ENCODE data around the gene ANKRD55.
A peak's percentile ranks its signal among the peaks of the same experiment; 100 is the strongest.
"Not testable (repeated sequence)": the region's sequence is repeated elsewhere in the genome, so short reads cannot be mapped to it uniquely, and the experiment has no call there.

Gene ANKRD55

GRCh38 chr5:56253126-56253525 lies 20.0 kb upstream of the ANKRD55 start:
- no peak for DNase-seq

DNA sequence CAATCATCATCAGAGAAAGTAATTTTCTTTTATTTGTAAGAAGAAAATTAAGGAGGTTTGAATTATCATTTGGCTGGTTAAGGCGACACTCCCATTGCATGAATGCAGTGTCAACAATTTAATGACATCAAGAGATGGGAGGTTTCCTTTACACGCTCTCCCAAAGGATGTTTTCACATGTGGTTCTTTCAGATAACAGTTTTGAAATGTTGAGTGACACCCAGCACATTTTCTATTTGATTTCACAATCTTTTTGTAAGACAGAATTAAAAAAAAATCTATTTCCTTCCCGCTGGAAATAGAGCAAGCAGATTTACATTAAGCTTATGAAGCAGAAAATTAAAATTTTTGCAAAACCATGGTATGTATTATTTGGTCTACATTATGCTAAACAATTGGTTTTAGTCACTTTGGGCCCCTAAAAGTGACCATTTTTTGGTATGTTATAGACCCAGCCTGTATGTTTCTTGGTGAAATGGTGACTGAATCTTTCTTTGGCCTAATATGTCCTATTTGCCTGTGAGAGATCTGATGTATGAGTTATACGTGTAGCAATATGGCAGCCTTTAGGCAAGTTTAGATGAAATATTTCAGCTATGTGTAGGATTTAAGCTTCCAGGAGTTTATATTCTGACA lies 18.9 kb upstream of the ANKRD55 start:
- DNase-seq, result no peak

- DNase-seq, result no peak
These were observed 18.3 kb upstream of the ANKRD55 start for GRCh38 chr5:56251440-56251839.

GRCh38 chr5:56250011-56250410 lies 16.9 kb upstream of the ANKRD55 start:
- no peak for DNase-seq

DNA sequence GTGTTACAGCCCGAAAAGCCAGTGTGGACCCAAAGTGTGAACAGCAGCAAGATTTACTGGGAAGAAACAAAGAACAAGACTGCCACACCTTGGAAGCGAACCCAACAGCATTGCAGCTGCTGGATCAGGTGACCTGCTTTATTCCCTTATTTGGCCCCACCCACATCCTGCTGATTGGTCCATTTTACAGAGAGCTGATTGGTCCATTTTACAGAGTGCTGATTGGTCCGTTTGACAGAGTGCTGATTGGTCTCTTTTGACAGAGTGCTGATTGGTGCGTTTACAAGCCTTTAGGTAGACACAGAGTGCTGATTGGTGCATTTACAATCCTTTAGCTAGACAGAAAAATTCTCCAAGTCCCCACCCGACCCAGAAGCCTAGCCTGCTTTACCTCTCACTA lies 16.0 kb upstream of the ANKRD55 start:
- not testable (repeated sequence) for DNase-seq

DNA sequence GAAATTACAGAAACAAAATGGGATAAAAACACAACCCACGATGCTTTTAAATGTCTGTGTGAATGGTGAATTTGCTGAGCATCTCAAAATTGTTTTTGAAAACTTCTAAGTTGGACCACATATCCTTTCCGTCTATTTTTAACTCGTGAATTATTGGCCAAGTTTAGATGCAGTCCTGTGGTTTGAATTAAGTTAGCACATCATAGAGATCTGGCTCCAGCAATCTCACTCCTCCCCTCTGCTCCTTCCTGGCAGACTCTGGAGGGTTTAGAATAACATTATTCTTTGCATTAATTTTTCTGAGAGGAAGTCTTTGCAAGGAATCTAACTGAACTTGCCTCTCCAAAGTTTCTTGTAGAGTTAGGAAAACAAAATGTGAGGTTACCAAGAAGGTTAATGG lies 14.5 kb upstream of the ANKRD55 start:
- DNase-seq, result peak; percentile 89

DNA sequence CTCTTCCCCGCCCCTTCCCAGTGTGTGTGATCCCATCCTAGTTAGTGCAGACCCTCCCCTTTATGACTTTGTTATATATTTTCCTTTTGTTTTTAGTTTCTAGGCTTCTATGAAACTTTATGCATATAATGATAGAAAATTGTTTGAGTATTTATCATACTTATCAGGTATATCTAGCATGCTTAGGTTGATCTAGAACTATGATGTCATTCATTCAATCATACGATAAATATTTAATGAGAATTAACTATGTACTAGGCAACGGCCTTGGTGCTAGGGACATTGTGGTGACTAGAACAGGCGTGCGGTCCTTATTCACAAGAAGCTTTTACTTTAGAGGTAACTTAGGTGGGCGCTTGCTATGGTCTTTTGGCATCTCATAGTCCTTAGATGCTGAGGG lies 13.6 kb upstream of the ANKRD55 start:
- no peak for DNase-seq

GRCh38 chr5:56245481-56245880 lies 12.4 kb upstream of the ANKRD55 start:
- no peak for DNase-seq

- DNase-seq, result no peak
These were observed 11.5 kb upstream of the ANKRD55 start for GRCh38 chr5:56244627-56245026.

GRCh38 chr5:56242271-56242670 lies 9.1 kb upstream of the ANKRD55 start:
- not testable (repeated sequence) for DNase-seq

- DNase-seq, result no peak
These were observed 592 bp downstream of the ANKRD55 start for GRCh38 chr5:56232538-56232937.

DNA sequence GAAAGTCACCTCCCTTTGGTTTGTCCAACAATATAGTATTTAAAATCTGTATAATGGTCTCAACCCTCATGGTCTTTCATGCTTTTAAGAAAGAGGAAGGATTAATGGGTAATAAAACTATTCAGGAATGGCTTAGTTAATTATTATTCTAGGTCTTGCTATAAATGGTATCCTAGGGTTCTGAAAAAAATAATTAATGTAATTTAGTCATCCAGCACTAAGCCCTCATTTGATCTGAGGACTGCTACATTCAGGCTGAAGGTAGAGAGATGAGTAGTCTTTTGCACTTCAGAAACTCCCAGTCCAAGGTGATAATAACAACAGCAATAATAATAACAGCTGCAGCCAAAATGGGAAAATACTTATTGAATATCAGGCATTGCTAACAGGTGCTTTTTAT lies 2.6 kb downstream of the ANKRD55 start:
- no peak for DNase-seq

DNA sequence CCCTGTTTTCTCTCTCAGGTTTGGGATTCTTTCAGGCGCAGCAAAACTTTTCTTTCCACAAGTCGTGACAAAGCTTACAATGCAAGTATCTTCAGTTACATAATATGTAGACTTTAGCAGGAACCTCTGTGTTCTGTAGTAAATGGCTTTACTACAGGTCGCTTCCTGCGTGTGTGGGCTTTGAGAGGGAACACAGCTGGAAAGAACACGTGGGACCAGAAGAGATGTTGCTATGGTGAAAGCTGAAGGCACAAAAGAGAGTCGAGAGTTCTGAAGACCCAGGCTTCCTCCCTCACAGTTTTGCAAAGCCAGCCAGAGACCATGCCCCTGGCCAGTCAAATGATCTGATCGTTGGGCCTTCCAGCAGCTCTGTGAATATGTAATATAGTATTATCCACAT lies 4.0 kb downstream of the ANKRD55 start:
- no peak for DNase-seq

- DNase-seq, result no peak
These were observed 4.5 kb downstream of the ANKRD55 start for GRCh38 chr5:56228631-56229030.

DNA sequence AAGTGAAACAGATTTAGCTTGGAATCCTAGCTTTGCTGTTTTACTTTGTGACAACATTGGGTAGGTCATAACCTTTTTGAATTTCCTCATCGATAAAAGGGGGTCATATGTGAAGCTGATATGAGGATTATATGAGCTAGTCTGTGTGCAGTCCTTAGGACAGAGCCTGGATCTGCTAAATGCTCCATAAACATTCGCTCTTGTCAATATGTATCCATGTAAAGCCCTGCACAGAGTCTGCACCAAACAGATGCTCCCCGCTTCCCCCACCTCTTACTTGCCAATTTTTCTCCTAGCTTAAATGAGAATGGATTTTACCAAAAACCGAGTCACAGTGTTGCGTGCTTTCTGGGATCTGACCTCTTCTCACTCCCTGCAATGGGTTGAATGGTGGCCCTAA lies 5.4 kb downstream of the ANKRD55 start:
- DNase-seq, result no peak

DNA sequence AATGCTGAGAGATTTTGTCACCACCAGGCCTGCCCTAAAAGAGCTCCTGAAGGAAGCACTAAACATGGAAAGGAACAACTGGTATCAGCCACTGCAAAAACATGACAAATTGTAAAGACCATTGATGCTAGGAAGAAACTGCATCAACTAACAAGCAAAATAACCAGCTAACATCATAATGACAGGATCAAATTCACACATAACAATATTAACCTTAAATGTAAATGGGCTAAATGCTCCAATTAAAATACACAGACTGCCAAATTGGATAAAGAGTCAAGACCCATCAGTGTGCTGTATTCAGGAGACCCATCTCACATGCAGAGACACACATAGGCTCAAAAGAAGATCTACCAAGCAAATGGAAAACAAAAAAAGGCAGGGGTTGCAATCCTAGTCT lies 9.8 kb downstream of the ANKRD55 start:
- DNase-seq, result not testable (repeated sequence)

DNA sequence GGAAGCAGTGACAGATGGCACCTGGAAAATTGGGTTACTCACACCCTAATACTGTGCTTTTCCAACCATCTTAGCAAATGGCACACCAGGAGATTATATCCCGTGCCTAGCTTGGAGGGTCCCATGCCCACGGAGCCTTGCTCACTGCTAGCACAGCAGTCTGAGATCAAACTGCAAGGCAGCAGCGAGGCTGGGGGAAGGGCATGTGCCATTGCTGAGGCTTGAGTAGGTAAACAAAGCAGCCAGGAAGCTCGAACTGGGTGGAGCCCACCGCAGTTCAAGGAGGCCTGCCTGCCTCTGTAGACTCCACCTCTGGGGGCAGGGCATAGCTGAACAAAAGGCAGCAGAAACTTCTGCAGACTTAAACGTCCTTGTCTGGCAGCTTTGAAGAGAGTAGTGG lies 11.5 kb downstream of the ANKRD55 start:
- DNase-seq, result not testable (repeated sequence)

GRCh38 chr5:56215019-56215830 lies 17.9 kb downstream of the ANKRD55 start:
- DNase-seq, result no peak

DNA sequence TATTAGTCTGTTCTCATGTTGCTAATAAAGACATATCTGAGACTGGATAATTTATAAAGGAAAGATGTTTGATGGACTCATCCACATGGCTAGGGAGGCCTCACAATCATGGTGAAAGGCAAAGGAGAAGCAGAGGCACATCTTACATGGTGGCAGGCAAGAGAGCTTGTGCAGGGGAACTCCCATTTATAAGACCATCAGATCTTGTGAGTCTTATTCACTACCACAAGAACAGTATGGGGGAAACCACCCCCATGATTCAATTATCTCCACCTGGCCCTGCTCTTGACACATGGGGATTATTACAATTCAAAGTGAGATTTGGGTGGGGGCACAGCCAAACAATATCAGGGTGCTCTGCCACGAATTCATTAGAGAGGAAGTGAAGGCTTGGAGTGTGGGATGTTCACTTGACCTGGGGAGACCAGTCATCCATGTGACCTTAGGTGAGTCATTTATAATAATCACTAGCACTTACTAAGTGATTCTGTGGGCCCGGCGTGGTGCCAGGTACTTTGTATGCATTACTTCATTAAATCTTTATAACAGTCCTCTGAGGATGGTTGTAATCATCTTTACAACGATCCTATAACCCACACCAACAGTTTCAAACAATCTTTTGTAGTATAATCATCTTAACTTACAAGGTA lies 19.1 kb downstream of the ANKRD55 start:
- DNase-seq, result not testable (repeated sequence)

GRCh38 chr5:56212130-56212879 lies 20.8 kb downstream of the ANKRD55 start:
- no peak for DNase-seq

GRCh38 chr5:56211298-56211865 lies 21.7 kb downstream of the ANKRD55 start:
- DNase-seq, result peak; percentile 91

- DNase-seq, result no peak
These were observed 24.4 kb downstream of the ANKRD55 start for GRCh38 chr5:56208681-56209080.

- DNase-seq, result no peak
These were observed 25.6 kb downstream of the ANKRD55 start for GRCh38 chr5:56207537-56207936.
